ENCODE measurements around the gene PRSS48.

- TF ChIP-seq, protein P1, sequence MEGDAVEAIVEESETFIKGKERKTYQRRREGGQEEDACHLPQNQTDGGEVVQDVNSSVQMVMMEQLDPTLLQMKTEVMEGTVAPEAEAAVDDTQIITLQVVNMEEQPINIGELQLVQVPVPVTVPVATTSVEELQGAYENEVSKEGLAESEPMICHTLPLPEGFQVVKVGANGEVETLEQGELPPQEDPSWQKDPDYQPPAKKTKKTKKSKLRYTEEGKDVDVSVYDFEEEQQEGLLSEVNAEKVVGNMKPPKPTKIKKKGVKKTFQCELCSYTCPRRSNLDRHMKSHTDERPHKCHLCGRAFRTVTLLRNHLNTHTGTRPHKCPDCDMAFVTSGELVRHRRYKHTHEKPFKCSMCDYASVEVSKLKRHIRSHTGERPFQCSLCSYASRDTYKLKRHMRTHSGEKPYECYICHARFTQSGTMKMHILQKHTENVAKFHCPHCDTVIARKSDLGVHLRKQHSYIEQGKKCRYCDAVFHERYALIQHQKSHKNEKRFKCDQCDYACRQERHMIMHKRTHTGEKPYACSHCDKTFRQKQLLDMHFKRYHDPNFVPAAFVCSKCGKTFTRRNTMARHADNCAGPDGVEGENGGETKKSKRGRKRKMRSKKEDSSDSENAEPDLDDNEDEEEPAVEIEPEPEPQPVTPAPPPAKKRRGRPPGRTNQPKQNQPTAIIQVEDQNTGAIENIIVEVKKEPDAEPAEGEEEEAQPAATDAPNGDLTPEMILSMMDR (IDR thresholded peaks at IDR 0.05; ENCODE audit: borderline replicate concordance, extremely low read depth, low read length, poor library complexity, severe bottlenecking), result peak; percentile 82
- no peak for TF ChIP-seq EZH2 (IDR thresholded peaks at IDR 0.05; ENCODE audit: borderline replicate concordance, low read depth, low read length, severe bottlenecking)
Observed at GRCh38 chr4:151276787-151277562, at the start of gene PRSS48.

All from DND-41 (cell line).